ENCODE results near the gene GPNMB.

Gene GPNMB

DNA sequence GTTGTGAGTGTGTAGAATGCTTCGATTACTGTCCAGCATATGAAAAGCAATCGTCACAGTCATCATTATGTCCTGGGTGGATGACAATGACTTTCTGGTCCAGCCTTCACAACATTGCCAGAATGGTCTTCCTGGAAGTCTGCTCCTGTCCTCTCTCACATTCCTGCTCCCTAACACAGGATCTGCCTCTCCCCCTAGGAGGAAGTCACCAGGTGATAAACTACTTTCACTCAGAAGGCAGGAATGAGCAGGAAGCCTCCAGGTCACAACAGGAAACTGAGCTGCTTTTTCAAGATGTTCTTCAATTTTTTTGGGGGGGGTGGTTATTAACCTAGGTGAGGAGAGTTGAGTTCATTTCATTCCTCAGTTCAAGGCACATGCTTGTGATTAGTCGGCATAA lies 13.6 kb upstream of the GPNMB start:
- no peak for DNase-seq

DNA sequence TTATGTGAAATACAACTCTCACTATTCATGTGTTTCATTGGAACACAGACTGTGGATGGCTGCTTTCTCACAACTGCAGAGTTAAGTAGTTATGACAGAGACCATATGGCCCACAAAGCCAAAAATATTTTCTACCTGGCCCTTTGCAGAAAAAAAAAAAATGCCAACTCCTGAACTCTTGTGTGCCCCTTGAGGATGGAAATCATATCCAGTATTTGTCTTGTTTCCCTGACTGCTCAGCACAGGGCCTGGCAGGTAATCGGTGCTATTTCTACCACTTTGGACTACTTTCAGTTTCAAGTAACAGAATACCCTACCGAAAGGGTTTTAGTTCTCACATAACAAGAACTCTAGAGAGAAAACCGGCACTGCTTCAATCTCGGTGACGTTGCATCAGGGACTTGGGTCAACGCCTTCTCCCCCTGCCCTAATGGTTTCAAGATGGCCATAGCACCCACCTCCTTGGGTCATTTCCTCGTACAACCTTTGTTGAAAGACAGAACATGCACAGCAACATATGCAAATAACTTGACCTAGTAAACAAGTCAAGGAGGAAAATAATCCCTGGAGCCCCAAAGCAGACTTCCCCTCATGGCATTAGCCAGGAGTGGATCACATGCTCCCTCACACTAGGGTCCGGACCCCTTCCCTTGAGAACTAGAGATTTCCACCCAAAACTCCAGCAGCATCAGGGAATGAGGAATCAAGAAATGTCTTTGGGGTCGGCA lies 11.8 kb upstream of the GPNMB start:
- no peak for DNase-seq

DNA sequence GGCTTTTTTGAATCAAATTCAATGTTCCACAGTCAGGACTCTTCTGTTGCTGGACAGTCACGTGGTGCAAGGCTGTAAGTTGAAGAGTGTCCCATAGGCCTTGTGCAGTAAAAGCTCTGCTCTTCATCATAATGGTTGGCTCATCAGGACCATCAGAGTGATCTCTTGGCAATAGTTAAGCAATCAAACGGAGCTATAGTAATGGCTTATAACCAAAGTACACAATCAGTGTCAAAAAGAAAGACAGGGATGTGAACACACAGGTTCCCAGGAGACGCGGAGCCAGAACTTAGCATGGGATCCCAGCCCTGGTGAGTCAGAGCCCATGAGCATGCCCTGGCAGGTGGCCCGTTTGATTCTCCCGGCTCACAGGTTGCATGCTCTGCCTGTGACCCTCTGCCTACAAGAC lies 10.8 kb upstream of the GPNMB start:
- DNase-seq: no peak

DNA sequence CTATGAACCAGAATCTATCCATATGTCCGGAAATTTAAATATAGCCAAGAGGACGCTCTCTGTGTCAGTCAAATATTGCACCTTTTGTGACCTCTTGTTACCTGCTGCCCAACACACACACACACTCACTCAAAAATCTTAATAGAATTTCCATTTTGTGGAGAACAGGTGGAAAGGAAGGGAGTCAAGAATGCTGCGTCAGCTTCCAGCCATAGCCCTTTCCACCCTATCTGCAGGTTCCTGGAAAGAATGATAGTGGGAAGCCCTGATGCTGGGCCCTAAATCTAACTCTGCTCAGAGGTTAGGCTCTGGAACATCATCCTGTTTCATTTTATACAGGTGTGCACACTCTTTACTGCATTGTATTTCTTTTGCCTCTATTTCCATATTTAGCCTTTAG lies 9.6 kb upstream of the GPNMB start:
- no peak for DNase-seq

DNA sequence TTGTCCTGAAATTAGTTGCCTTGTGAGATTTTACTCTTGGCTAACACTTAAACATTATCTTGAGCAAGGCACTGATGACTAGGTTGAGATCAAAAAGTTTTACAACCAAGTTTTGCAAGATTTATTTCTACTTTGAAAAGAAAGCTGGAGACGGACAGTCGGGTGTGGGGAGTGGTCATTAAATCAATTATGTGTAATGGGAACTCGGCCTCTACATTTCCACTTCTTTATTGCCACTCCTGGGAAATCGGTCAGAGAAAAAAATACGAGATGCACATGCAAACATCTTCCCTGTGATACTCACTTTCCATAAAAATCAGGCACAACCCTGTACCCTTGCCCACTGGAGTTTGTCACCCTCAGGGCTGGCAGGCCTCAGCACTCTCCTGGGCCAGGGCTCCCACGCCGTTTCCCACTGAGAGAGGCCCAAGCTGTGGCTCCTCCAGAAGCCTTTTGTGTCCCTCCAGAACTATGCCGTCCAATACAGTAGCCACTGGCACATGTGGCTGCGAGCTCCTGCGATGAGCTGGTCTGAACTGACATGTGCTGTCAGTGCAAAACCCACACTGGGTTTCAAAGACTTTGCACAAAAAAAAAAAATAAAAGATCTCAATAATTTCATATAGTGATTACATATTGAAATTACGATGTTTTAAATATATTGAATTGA lies 7.5 kb upstream of the GPNMB start:
- DNase-seq: no peak

DNA sequence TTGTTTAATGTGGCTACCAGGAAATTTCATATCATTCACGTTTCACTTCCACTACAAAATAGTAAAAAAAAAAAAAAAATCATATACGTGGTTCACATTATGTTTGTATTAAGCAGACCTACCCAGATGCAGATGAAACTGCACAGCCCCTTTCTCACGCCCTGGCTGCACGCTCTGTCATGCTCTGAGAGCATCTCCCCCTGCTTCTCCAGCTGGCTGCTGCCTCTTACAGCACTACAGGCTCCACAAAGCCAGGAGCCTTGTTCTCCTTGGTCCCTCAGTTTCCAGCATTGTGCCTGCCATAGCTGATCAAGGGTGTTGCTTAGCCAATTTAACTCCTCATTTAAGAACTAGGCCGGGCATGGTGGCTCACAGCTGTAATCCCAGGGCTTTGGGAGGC lies 6.9 kb upstream of the GPNMB start:
- DNase-seq: no peak

DNA sequence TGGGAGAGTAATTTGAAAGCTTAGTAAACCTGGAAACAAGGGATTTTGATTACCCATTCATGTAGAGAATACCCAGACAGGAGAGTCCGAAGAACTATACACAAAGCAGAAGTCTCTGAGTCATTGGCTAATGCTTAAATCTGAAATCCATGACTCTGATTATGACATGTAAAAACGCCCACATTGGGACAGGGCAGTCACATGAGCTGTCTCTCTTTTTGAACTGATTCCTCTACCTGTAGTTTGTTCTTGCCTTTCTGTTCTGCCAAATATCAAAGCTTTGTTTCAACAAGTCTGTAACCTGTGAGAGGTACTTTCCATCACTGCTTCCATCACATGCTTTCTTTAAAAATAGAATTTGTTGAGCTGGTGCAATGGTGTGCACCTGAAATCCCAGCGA lies 4.3 kb upstream of the GPNMB start:
- no peak for DNase-seq

DNA sequence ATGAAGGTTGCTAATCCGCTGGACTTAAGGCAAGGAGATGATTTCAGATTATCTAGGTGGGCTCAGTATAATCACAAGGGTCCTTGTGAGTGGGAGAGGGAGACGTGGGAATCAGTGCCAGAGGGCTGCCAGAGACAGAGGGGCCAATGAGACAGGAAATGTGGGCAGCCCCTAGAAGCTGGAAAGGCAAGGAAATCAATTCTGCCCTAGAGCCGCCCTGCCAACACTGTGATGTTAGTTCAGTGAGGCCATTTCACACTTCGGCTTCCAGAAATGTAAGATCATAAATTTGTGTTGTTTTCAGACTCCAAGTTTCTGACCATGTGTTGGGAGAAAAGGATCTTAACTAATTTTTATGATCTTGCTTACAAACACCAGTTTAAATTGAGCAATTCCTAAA lies 3.6 kb upstream of the GPNMB start:
- no peak for DNase-seq

DNA sequence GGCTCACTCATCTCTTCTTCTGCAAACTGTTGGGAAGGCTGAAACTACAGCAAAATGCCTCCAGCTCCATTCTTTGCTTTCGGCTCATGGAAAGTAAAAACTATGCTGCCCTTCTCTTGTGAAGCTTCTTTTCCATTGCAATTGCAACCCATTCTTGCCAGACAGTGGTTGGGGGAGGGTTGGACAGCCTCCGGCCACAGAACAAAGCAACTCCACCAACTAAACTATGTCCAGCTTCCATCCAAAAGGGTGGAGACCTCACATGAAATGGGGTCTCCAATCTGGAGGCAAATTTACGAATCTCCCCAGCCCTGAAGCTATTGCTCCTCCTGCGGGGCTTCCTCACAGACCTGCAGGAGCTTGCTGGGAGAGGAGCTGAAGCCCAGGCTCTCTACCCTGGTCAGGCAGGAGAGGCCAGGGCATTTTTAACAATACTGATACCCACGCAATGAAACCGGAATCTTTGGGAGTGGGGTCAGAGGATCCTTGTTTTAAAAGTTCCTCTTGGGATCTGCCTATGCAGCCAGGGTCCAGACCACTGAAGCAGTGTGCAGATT lies 549 bp downstream of the GPNMB start:
- DNase-seq: no peak

DNA sequence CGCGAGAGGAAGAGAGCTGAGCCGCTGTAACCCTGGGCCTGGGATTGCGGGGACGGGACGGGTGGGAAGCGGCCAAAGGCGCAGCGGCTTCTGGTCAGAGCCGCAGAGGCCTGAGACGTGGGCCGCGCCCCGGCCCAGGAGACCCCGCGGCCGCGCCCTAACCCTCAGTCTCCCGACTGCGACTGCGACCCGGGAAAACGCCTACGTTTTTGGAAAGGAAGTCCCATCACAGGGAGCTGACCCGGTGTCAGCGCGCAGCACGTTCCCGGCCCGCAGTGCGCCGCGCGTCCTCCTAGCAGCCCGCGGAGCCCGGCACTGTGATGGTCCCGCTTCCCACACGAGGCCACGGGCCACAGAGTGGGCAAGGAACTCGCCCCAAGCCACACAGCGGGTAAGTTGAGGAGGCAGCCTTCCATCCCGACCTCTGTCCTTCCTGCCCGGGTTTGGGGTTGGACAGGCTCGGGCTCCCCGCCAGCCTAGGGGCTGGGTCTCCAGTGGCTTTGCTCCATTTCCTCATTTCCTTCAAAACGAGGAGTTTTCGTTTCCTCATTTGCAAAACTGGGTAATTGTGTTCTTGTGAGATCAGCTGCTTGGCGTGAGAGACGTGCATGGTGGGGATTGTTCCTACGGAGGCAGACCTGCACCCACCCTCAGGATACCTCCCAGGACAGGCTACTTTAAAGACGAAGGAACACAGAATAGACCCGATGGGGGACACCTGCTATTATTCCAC lies 1.2 kb downstream of the GPNMB start:
- DNase-seq: no peak

DNA sequence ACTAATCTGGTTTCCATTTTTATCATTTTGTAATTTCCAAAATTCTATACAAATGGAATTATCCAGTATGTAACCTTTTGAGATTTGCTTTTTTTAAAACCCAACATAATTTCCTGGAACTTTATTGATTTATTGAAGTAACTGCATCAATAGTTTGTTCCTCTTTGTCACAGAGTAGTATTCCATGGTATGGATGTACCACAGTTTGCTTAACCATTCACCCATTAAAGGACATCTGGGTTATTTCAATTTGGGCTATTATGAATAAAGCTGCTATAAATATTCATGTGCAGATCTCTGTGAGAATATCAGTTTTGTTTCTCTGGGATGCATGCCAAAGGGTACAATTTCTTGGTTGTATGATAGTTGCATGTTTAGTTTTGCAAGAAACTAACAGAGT lies 2.9 kb downstream of the GPNMB start:
- DNase-seq: no peak

DNA sequence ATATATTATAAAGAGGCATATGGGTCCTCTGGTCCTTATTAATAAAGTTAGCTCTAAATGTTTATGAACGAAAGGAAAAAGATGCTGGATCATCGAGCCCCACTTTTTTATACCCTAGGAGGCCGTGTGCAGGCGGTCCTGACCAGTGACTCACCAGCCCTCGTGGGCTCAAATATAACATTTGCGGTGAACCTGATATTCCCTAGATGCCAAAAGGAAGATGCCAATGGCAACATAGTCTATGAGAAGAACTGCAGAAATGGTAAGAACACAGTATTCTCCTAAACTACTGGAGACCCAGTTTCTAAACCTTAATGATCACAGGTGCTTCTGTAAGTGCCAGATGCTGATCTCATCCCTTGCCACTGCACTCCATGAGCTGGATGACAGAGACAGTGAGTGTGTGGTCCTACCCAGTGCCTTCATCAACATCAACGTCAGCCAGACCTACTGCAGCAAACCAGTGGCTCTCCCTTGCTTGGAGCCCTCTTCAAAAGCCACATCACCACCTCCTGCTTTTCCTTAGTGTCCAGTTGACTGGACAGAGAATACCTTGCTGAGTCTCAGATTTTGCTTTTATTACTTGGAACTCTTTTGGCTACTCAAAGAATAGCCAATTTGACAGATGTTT lies 7.6 kb downstream of the GPNMB start:
- no peak for DNase-seq

DNA sequence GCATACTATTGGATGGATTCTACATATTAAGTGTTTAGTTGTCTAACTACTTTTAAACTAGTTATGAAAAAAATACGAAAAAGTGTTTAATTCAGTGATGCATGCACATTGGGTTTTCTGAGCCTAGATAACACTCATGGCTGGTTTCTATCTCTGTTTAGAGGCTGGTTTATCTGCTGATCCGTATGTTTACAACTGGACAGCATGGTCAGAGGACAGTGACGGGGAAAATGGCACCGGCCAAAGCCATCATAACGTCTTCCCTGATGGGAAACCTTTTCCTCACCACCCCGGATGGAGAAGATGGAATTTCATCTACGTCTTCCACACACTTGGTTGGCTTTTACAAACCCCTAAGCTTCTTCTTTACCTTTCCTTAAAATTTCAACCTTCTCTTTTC lies 10.2 kb downstream of the GPNMB start:
- DNase-seq: no peak

DNA sequence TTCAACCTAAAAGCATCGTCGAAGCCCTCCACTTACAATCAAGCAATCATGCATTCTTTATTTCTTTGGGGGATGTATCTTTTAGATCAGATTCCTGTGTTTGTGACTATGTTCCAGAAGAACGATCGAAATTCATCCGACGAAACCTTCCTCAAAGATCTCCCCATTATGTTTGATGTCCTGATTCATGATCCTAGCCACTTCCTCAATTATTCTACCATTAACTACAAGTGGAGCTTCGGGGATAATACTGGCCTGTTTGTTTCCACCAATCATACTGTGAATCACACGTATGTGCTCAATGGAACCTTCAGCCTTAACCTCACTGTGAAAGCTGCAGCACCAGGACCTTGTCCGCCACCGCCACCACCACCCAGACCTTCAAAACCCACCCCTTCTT lies 13.8 kb downstream of the GPNMB start:
- no peak for DNase-seq

DNA sequence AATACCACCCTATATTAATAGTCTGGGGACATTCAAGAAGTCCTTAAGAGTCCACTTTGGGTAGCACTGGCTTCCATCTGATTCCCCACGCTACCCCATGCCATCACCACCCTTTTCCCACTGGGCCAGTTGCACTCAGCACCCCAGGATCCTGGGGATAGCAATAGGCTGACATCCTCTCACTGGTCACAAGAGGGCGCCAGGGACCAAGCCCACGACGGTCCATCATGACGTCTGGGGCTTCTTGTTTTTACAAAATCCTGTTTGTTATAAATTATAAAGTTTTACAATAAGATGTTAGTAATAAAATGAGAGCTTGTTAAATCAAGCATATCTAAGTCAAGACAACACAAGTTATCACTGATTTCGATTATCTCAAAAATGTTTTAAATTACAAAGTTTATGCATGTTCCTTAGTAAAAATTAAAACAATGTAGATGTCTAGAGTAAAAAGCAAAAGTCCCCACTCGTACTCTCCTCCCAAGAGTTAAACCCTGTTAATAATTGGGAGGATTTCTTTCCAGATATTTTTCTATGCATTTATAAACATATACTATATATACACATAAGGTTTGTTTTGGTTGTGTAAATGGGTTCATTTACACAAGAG lies 15.4 kb downstream of the GPNMB start:
- DNase-seq: peak in 3 of 4 experiments; percentile 2 to 20 (median 3)

DNA sequence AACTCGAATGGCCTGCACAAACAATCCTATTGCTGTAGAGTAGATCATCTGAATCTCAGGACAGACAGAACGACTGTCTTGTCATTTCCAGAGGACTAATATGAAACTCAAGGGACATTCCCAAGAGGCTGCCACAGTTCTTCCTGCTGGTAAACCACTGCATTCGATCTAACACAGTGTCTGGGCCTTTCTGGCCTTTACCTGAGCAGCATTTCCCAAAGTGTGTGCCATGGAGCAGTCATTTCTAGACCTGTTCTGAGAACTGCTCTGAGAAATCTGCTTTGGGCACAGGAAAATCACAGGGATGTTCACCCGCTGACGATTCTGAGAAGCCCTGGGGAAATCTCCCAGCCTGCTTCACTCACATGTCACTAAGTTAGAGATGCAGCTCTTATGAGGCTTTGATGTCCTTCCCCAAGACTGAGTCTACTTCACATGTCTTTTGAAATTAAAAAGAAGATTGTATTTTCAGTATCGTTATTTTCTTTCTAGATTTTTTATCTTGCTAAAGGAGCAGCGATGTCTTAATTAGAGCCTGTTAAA lies 18.4 kb downstream of the GPNMB start:
- DNase-seq: no peak

DNA sequence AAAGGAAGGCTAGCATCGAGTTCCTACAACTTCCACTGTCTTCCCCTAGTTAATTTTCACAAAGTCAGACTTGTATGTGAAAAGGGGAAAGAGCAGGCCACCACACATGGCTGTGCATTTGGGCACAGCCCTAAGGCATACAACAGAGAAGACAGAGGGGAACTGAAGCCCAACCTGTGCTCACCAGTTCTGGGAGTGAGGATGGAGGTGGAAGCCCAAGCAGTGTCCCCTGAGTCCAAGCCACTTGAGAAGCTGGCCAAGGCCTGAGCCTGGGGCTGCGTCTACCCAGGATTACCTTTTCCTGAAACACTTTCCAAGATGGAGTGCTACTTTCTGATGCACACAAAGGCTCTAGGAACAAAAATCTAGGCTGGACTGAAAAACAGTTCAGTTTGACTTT lies 20.3 kb downstream of the GPNMB start:
- DNase-seq: no peak

DNA sequence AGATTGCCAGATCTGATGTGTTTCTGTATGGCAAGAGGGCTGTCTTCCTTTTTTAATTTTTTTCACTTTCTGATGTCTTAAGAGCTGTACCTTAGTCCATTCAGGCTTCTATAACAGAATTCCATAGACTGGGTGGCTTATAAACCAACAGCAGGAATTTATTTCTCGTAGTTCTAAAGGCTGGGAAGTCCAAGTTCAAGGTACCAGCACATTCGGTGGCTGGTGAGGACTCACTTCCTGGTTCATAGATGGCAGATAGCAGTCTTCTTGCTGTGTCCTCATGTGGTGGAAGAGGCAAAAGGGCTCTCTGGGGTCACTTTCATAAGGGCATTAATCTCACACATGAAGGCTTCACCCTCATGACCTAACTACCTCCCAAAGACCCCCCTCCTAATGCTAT lies 20.8 kb downstream of the GPNMB start:
- no peak for DNase-seq

DNA sequence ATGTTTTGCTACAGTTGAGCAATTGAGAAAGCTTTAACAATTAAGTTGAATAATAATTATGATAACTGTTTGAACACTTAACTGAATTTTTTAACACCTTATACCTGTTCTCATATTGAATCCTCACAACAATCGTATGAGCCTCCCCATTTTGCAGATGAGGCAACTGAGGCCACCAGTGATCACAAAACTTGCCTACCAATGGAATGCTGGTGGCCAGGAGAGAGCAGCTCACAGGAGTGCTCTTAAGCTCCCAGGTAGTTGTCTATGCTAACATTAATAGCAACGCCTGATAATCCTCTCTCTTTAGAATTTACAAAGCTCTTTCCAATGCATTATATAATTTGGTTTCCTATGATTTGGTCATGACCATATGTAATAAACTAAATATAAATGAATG lies 21.6 kb downstream of the GPNMB start:
- DNase-seq: no peak

DNA sequence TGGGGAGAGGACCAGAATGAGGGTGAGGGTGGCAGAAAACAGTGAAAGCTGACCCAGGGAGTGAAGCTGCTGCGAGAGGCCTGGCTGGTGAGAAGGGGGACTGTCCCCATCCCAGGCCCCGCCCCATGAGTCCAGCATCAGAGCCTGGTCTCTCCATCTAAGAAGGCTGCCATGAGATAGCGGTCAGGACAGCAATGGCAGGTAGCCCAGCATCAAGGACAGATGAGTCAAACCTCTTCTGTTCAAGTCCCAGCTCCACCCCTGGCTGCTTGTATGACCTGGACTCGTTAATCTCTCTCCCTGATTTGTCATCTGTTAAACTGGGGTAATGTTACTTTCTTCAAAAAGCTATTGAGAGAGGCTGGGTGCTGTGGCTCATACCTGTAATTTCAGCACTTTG lies 22.2 kb downstream of the GPNMB start:
- DNase-seq: no peak

DNA sequence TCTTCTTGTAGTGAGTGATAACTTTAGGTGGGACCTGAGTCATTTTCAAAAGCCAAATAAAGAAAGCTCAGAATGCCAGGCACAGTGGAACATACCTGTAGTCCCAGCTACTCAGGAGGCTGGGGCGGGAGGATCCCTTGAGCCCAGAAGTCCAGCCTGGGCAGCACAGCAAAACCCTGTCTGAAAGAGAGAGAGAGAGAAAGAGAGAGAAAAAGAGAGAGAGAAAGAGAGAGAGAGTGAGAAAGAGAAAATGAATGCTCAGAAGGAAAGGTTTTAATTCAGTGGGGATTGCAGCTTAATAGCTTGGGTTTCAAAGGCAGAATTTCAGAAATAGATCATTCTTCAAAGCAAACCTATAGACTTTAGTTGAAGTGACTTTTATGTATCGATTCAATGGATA lies 25.7 kb downstream of the GPNMB start:
- DNase-seq: no peak

DNA sequence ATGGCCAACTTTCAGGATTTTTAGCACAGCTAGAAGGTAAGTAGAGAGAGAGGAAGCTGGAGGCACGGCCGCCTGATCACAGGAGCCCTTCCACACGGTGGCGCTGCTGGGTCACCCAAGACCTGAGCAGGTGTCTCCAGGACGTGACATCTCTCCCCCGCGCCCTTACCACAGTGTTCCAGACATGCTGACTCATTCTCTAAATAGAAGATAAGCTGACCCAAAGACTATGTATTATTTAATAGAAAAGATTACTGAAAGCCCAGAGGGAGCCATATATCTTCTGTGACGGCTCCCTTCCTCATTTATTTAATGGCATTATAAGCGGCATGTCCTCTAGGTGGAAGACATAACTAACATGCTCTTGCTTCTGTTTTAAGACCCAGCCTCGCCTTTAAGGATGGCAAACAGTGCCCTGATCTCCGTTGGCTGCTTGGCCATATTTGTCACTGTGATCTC lies 26.6 kb downstream of the GPNMB start:
- DNase-seq: peak; percentile 72 to 88 (median 81)

DNA sequence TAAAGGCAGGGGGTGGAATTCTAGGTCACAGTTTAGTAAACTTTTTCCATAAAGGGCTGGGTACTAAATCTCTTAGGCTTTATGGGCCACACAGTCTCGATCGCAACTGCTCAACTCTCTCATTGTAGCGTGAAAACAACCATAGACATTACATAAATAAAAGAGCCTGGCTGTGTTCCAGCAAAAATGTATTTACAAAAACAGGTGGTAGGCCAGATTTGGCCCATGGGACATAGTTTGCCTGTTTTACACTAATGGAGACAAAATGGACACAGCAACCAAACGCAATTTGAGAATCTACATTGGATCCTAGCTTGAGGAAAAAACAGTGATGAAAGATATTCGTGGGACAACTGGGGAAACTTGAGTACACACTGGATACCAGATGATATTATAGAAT lies 29.3 kb downstream of the GPNMB start:
- no peak for DNase-seq

All from activated naive CD4-positive, alpha-beta T cell (primary cell).